ENCODE data around the gene SYT11. TPM values are rescaled to one million over a fixed set of nuclear protein-coding genes. Genes with fewer than 3 reads are reported as not detected.
"Not testable (repeated sequence)": the region's sequence is repeated elsewhere in the genome, so short reads cannot be mapped to it uniquely, and the experiment has no call there.

Gene SYT11
- total RNA-seq, 1 donor from 2014 or later, result 15.4 TPM

GRCh38 chr1:155831279-155831976 is 27.9 kb upstream of the SYT11 start:
- DNase-seq (ENCODE audit: low spot score), result no peak
- H3K36me3 Mint-ChIP-seq (ENCODE audit: low read depth, unreplicated experiment), result peaks cover 22% of the 10 kb centered on the region
- H3K9me3 Mint-ChIP-seq (ENCODE audit: unreplicated experiment), result no peaks in the 10 kb centered on the region
- H3K4me1 Mint-ChIP-seq (ENCODE audit: unreplicated experiment), result peaks cover 4% of the 10 kb centered on the region
- peaks cover 1% of the 10 kb centered on the region for H3K27me3 Mint-ChIP-seq (ENCODE audit: unreplicated experiment)
- H3K27ac Mint-ChIP-seq (ENCODE audit: unreplicated experiment), result no peak overlapping the region
- H3K4me3 Mint-ChIP-seq (ENCODE audit: unreplicated experiment), result no peak overlapping the region
- TF ChIP-seq, protein P1, sequence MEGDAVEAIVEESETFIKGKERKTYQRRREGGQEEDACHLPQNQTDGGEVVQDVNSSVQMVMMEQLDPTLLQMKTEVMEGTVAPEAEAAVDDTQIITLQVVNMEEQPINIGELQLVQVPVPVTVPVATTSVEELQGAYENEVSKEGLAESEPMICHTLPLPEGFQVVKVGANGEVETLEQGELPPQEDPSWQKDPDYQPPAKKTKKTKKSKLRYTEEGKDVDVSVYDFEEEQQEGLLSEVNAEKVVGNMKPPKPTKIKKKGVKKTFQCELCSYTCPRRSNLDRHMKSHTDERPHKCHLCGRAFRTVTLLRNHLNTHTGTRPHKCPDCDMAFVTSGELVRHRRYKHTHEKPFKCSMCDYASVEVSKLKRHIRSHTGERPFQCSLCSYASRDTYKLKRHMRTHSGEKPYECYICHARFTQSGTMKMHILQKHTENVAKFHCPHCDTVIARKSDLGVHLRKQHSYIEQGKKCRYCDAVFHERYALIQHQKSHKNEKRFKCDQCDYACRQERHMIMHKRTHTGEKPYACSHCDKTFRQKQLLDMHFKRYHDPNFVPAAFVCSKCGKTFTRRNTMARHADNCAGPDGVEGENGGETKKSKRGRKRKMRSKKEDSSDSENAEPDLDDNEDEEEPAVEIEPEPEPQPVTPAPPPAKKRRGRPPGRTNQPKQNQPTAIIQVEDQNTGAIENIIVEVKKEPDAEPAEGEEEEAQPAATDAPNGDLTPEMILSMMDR (IDR thresholded peaks at IDR 0.05; ENCODE audit: unreplicated experiment), result no peak

DNA sequence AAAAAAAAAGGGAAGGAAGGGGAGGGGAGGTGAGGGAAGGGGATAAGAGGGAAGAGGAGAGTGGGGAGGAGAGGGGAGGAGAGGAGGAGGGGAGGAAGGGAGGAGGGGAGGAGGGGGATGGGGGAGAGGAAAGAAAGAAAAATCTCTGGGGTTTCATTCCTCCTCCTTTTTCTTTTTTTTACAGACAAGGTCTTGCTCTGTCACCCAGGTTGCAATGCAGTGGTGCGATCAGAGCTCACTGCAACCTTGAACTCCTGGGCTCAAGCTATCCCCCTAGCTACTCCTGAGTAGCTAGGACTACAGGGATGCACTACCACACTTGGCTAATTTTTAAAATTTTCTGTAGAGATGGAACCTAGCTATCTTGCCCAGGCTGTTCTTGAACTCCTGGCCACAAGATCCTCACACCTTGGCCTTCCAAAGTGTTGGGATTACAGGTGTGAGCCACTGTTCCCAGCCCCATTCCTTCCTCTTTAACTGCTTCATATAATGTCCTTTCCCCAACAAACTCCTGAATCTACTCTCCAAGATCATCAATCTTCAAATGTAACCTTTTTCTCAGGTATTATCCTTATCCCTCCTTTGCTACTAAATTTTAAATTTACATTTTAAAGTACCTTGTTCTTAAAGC is 25.6 kb upstream of the SYT11 start:
- H3K9me3 Mint-ChIP-seq (ENCODE audit: unreplicated experiment), result no peaks in the 10 kb centered on the region
- no peaks in the 10 kb centered on the region for H3K27me3 Mint-ChIP-seq (ENCODE audit: unreplicated experiment)
- no peak for DNase-seq (ENCODE audit: low spot score)
- peaks cover 4% of the 10 kb centered on the region for H3K4me1 Mint-ChIP-seq (ENCODE audit: unreplicated experiment)
- H3K4me3 Mint-ChIP-seq (ENCODE audit: unreplicated experiment), result no peak overlapping the region
- peak overlapping the region; percentile 5 for H3K27ac Mint-ChIP-seq (ENCODE audit: unreplicated experiment)
- TF ChIP-seq, protein P1 (IDR thresholded peaks at IDR 0.05; ENCODE audit: unreplicated experiment), result no peak
- peaks cover 27% of the 10 kb centered on the region for H3K36me3 Mint-ChIP-seq (ENCODE audit: low read depth, unreplicated experiment)

GRCh38 chr1:155834296-155834926 is 25.0 kb upstream of the SYT11 start:
- TF ChIP-seq, protein P1 (IDR thresholded peaks at IDR 0.05; ENCODE audit: unreplicated experiment), result no peak

GRCh38 chr1:155834927-155835399 is 24.4 kb upstream of the SYT11 start:
- H3K27ac Mint-ChIP-seq (ENCODE audit: unreplicated experiment), result not testable (repeated sequence)

More at GRCh38 chr1:155834296-155834926, 25.0 kb upstream of the SYT11 start:
- Mint-ChIP-seq H3K27me3 (ENCODE audit: unreplicated experiment) (no peaks in the 10 kb centered on the region), H3K9me3 (ENCODE audit: unreplicated experiment) (no peaks in the 10 kb centered on the region), H3K4me1 (ENCODE audit: unreplicated experiment) (peaks cover 4% of the 10 kb centered on the region), H3K4me3 (ENCODE audit: unreplicated experiment) (no peak overlapping the region), H3K27ac (ENCODE audit: unreplicated experiment) (peak overlapping the region; percentile 53), H3K36me3 (ENCODE audit: low read depth, unreplicated experiment) (peaks cover 27% of the 10 kb centered on the region)
- DNase-seq (ENCODE audit: low spot score), result no peak

GRCh38 chr1:155835548-155835947 is 23.8 kb upstream of the SYT11 start:
- TF ChIP-seq, protein P1 (IDR thresholded peaks at IDR 0.05; ENCODE audit: unreplicated experiment), result no peak
- no peak for DNase-seq (ENCODE audit: low spot score)
- H3K4me1 Mint-ChIP-seq (ENCODE audit: unreplicated experiment), result peaks cover 4% of the 10 kb centered on the region
- peaks cover 24% of the 10 kb centered on the region for H3K36me3 Mint-ChIP-seq (ENCODE audit: low read depth, unreplicated experiment)
- H3K27ac Mint-ChIP-seq (ENCODE audit: unreplicated experiment), result no peak overlapping the region
- no peaks in the 10 kb centered on the region for H3K27me3 Mint-ChIP-seq (ENCODE audit: unreplicated experiment)
- no peak overlapping the region for H3K4me3 Mint-ChIP-seq (ENCODE audit: unreplicated experiment)
- H3K9me3 Mint-ChIP-seq (ENCODE audit: unreplicated experiment), result no peaks in the 10 kb centered on the region

More at GRCh38 chr1:155834927-155835399, 24.4 kb upstream of the SYT11 start:
- H3K27me3 Mint-ChIP-seq (ENCODE audit: unreplicated experiment); H3K4me3 Mint-ChIP-seq (ENCODE audit: unreplicated experiment); DNase-seq (ENCODE audit: low spot score); H3K4me1 Mint-ChIP-seq (ENCODE audit: unreplicated experiment); H3K9me3 Mint-ChIP-seq (ENCODE audit: unreplicated experiment): not testable (repeated sequence)
- H3K36me3 Mint-ChIP-seq (ENCODE audit: low read depth, unreplicated experiment), result peaks cover 24% of the 10 kb centered on the region

Measured in endothelial cell (in vitro differentiated cells).